CD14-positive monocyte (primary cell): ENCODE data around the gene SIPA1L3. TPM values are rescaled to one million over a fixed set of nuclear protein-coding genes. Genes with fewer than 3 reads are reported as not detected.

Experiments used
- DNase-seq, 3 donors: peaks; one replicate each; pipeline ENCODE4 v3.0.0-alpha.2; 2011 to 2022
- H2AFZ ChIP-seq: 2 replicates; pipeline ENCODE4 v1.6.0; 2012; ENCODE audit warnings: mild to moderate bottlenecking, low read depth, low read length, inconsistent platforms; ENCODE audit not compliant: insufficient read depth, poor library complexity, severe bottlenecking
- H3K27ac ChIP-seq, 2 donors: 1 replicate in 1 of 2; 2 replicates in 1 of 2; pipeline ENCODE4 v1.5.1; 2012 to 2013; ENCODE audit warnings: low read length in 2 of 2, control low read depth in 1 of 2, inconsistent platforms in 1 of 2, low read depth in 1 of 2, mild to moderate bottlenecking in 1 of 2
- H3K27me3 ChIP-seq, 2 donors: one replicate each; pipeline versions ENCODE4 v1.6.0 to v1.6.1; 2011 to 2013; ENCODE audit warnings: low read length in 2 of 2; ENCODE audit not compliant: control insufficient read depth in 2 of 2, insufficient read depth in 2 of 2
- H3K36me3 ChIP-seq, 2 donors: replicated peaks in 1 of 2; 1 replicate in 1 of 2; 2 replicates in 1 of 2; pipeline versions ENCODE4 v1.5.1 to v1.6.1; 2012 to 2013; ENCODE audit warnings: low read length in 2 of 2, control low read depth in 1 of 2, inconsistent platforms in 1 of 2, mild to moderate bottlenecking in 1 of 2; ENCODE audit not compliant: insufficient read depth in 2 of 2, control insufficient read depth in 1 of 2
- H3K4me1 ChIP-seq, 2 donors: 1 replicate in 1 of 2; 2 replicates in 1 of 2; pipeline versions ENCODE4 v1.5.1 to v1.6.1; 2012 to 2013; ENCODE audit warnings: low read length in 2 of 2, control low read depth in 1 of 2, inconsistent platforms in 1 of 2, mild to moderate bottlenecking in 1 of 2, moderate library complexity in 1 of 2; ENCODE audit not compliant: insufficient read depth in 2 of 2, control insufficient read depth in 1 of 2
- H3K4me2 ChIP-seq: replicated peaks from 2 replicates; pipeline ENCODE3; 2012; ENCODE audit warnings: low read length, moderate library complexity, mild to moderate bottlenecking; ENCODE audit not compliant: poor library complexity, severe bottlenecking; ENCODE audit errors: extremely low read depth
- H3K4me3 ChIP-seq, 3 experiments: fragments of 200-600 bp in 1 of 3; sonication (generic) in 1 of 3; replicated peaks in 1 of 3; 1 replicate in 2 of 3; 2 replicates in 1 of 3; pipeline ENCODE4 v1.5.1; 2011 to 2013; ENCODE audit warnings: low read length in 3 of 3, mild to moderate bottlenecking in 3 of 3, control low read depth in 2 of 3, low read depth in 2 of 3, inconsistent platforms in 1 of 3, moderate library complexity in 1 of 3
- H3K79me2 ChIP-seq: 2 replicates; pipeline ENCODE4 v1.6.0; 2012; ENCODE audit warnings: mild to moderate bottlenecking, control low read depth, inconsistent platforms, low read length, moderate library complexity; ENCODE audit not compliant: insufficient read depth
- H3K9ac ChIP-seq: 2 replicates; pipeline ENCODE4 v1.6.0; 2017; ENCODE audit warnings: low read length, mild to moderate bottlenecking; ENCODE audit not compliant: insufficient read depth, poor library complexity, severe bottlenecking
- H3K9me3 ChIP-seq, 2 donors: replicated peaks in 1 of 2; 1 replicate in 1 of 2; 2 replicates in 1 of 2; pipeline versions ENCODE4 v1.5.1 to v1.6.1; 2012 to 2013; ENCODE audit warnings: low read length in 2 of 2, control low read depth in 1 of 2; ENCODE audit not compliant: control insufficient read depth in 1 of 2, insufficient read depth in 1 of 2
- H4K20me1 ChIP-seq: 2 replicates; pipeline ENCODE4 v1.6.0; 2012; ENCODE audit warnings: mild to moderate bottlenecking, low read length, control low read depth, moderate library complexity; ENCODE audit not compliant: insufficient read depth
- H3K27ac Mint-ChIP-seq, 7 donors: one replicate each; pipeline ENCODE4 v1.8.0; 2020; ENCODE audit warnings: mild to moderate bottlenecking in 7 of 7, mixed read lengths in 7 of 7, moderate library complexity in 6 of 7, inconsistent platforms in 2 of 7
- H3K27me3 Mint-ChIP-seq, 3 donors: one replicate each; pipeline ENCODE4 v1.8.0; 2021 to 2022; ENCODE audit warnings: low read depth in 3 of 3, mild to moderate bottlenecking in 3 of 3, mixed read lengths in 3 of 3, moderate library complexity in 3 of 3, inconsistent platforms in 1 of 3
- H3K36me3 Mint-ChIP-seq, 2 donors: one replicate each; pipeline ENCODE4 v1.8.0; 2020; ENCODE audit warnings: mixed read lengths in 2 of 2, inconsistent platforms in 1 of 2, mild to moderate bottlenecking in 1 of 2
- H3K4me1 Mint-ChIP-seq: one replicate; pipeline ENCODE4 v1.8.0; 2020; ENCODE audit warnings: mild to moderate bottlenecking, mixed read lengths
- H3K4me3 Mint-ChIP-seq, 2 donors: one replicate each; pipeline ENCODE4 v1.8.0; 2020; ENCODE audit warnings: mild to moderate bottlenecking in 2 of 2, mixed read lengths in 2 of 2, moderate library complexity in 1 of 2
- H3K9me3 Mint-ChIP-seq, 7 donors: one replicate each; pipeline ENCODE4 v1.8.0; 2020 to 2022; ENCODE audit warnings: mixed read lengths in 7 of 7, mild to moderate bottlenecking in 6 of 7, moderate library complexity in 6 of 7, inconsistent platforms in 2 of 7
- CTCF ChIP-seq: fragments of 200-600 bp; IDR thresholded peaks from one replicate; pipeline ENCODE4 v1.8.0; 2022; ENCODE audit warnings: antibody characterized with exemption, mild to moderate bottlenecking
- WGBS: methylation state at CpG from one replicate; pipeline ENCODE4 v1.1.5; 2013; ENCODE audit warnings: missing lambda C conversion rate; ENCODE audit not compliant: insufficient coverage; 5-methylcytosine and 5-hydroxymethylcytosine counted together
- intact Hi-C, 2 donors: fragments of 100-400 bp; cut with micrococcal nuclease; formaldehyde crosslinking; loops; one replicate each; pipeline versions ENCODE4 v1.15.0 to v1.15.1; 2023
- polyA plus RNA-seq, 3 donors: library from polyadenylated mRNA; depleted of rRNA in 1 of 3; unstranded in 2 of 3; stranded (reverse) in 1 of 3; fragments of 300-500 nt in 2 of 3; fragments of >200 nt in 1 of 3; fragmentation: Illumina TruSeq in 2 of 3; gene quantifications; 1 replicate in 2 of 3; 2 replicates in 1 of 3; pipeline ENCODE4 v1.2.3, GENCODE V29; 2012 to 2021

Gene SIPA1L3
- polyA plus RNA-seq, 3 donors: 0.55 to 4.5 (median 0.99) TPM

- H3K4me3 Mint-ChIP-seq: no peak overlapping the region
- H3K36me3 Mint-ChIP-seq: peaks cover 26 to 44% of the 10 kb centered on the region in 2 donors
- Histone ChIP-seq H3K4me2 (no peak overlapping the region), H3K4me3 (no peak overlapping the region), H3K27ac (no peak overlapping the region), H2AFZ (no peak overlapping the region), H3K36me3 (peaks cover 8 to 24% of the 10 kb centered on the region in 2 donors), H3K79me2 (no peaks in the 10 kb centered on the region), H3K4me1 (no peaks in the 10 kb centered on the region), H3K27me3 (no peaks in the 10 kb centered on the region), H4K20me1 (no peaks in the 10 kb centered on the region), H3K9ac (no peak overlapping the region), H3K9me3 (no peaks in the 10 kb centered on the region)
- H3K27ac Mint-ChIP-seq: peak overlapping the region in 1 of 7 donors; percentile 20
- TF ChIP-seq CTCF: no peak
- peaks cover 0 to 2% (median 0%) of the 10 kb centered on the region in 3 donors for H3K27me3 Mint-ChIP-seq
- intact Hi-C loops: no loop called here
- no peak for DNase-seq
- peaks cover 2% of the 10 kb centered on the region for H3K4me1 Mint-ChIP-seq
- 94% methylated on average over 6 of the region's 8 CpGs for WGBS
- peaks cover 0 to 2% (median 0%) of the 10 kb centered on the region in 7 donors for H3K9me3 Mint-ChIP-seq
Observed at GRCh38 chr19:38093154-38093553, 186.1 kb downstream of the SIPA1L3 start.

GRCh38 chr19:38093587-38093986 is 186.6 kb downstream of the SIPA1L3 start:
- no peaks in the 10 kb centered on the region for H3K79me2 ChIP-seq
- peaks cover 2% of the 10 kb centered on the region for H3K4me1 Mint-ChIP-seq
- WGBS: 99% methylated on average over 6 of the region's 6 CpGs
- no peak overlapping the region for H2AFZ ChIP-seq
- H3K27ac ChIP-seq: no peak overlapping the region
- H3K4me3 ChIP-seq: no peak overlapping the region
- peaks cover 0 to 2% (median 0%) of the 10 kb centered on the region in 7 donors for H3K9me3 Mint-ChIP-seq
- no peaks in the 10 kb centered on the region for H3K4me1 ChIP-seq
- intact Hi-C loops: no loop called here
- no peak overlapping the region for H3K9ac ChIP-seq
- DNase-seq: no peak
- no peak overlapping the region for H3K4me3 Mint-ChIP-seq
- no peaks in the 10 kb centered on the region for H3K27me3 ChIP-seq
- peaks cover 24 to 42% of the 10 kb centered on the region in 2 donors for H3K36me3 Mint-ChIP-seq
- H3K36me3 ChIP-seq: peaks cover 8 to 20% of the 10 kb centered on the region in 2 donors
- TF ChIP-seq CTCF: no peak
- H3K27me3 Mint-ChIP-seq: peaks cover 0 to 2% (median 0%) of the 10 kb centered on the region in 3 donors
- H3K27ac Mint-ChIP-seq: no peak overlapping the region
- H4K20me1 ChIP-seq: no peaks in the 10 kb centered on the region
- H3K9me3 ChIP-seq: no peaks in the 10 kb centered on the region
- H3K4me2 ChIP-seq: no peak overlapping the region
